Cardiac muscle cell (in vitro differentiated cells and primary cell): ENCODE measurements around the gene FLAD1. TPM values are rescaled to one million over a fixed set of nuclear protein-coding genes. Genes with fewer than 3 reads are reported as not detected.

Source experiments
- DNase-seq, 2 donors: peaks; one replicate each; pipeline versions ENCODE4 v3.0.0 to v3.0.0-alpha.2; 2010 to 2017; ENCODE audit warnings: low read depth in 1 of 2, low spot score in 1 of 2
- H3K27ac ChIP-seq: fragments of 200-600 bp; sonication (generic); 2 replicates; pipeline ENCODE4 v1.5.1; 2016
- H3K27me3 ChIP-seq: fragments of 200-600 bp; sonication (generic); 2 replicates; pipeline ENCODE4 v1.6.0; 2016; ENCODE audit warnings: control low read depth
- H3K36me3 ChIP-seq: fragments of 200-600 bp; sonication (generic); 2 replicates; pipeline ENCODE4 v1.5.1; 2016; ENCODE audit warnings: control low read depth
- H3K4me1 ChIP-seq: fragments of 200-600 bp; sonication (generic); 2 replicates; pipeline ENCODE4 v1.8.1; 2017; ENCODE audit warnings: low read depth, mild to moderate bottlenecking, mixed run types
- H3K4me3 ChIP-seq: fragments of 200-600 bp; sonication (generic); 2 replicates; pipeline ENCODE4 v1.5.1; 2016; ENCODE audit warnings: mild to moderate bottlenecking
- H3K9me3 ChIP-seq: fragments of 200-600 bp; sonication (generic); 2 replicates; pipeline ENCODE4 v1.5.1; 2017; ENCODE audit warnings: low read depth, mild to moderate bottlenecking, control low read depth
- polyA plus RNA-seq: library from polyadenylated mRNA; unstranded; fragments of >200 nt; fragmentation: Nextera tagmentation; extraction: Ambion mirVana; gene quantifications from 2 replicates; pipeline ENCODE4 v1.2.1, GENCODE V29; 2016
- total RNA-seq: library from RNA; depleted of rRNA; stranded (reverse); fragments of >200 nt; gene quantifications from 2 replicates; pipeline ENCODE4 v1.2.3, GENCODE V29; 2016
- TF ChIP-seq, protein P1 (sequence below): IDR thresholded peaks from 2 replicates; pipeline ENCODE4 v1.5.1; 2012; ENCODE audit warnings: low read depth, mild to moderate bottlenecking, low read length

Gene FLAD1
- total and polyA plus RNA-seq, 2 experiments from 2014 or later: 34.3 to 60.8 TPM

DNA sequence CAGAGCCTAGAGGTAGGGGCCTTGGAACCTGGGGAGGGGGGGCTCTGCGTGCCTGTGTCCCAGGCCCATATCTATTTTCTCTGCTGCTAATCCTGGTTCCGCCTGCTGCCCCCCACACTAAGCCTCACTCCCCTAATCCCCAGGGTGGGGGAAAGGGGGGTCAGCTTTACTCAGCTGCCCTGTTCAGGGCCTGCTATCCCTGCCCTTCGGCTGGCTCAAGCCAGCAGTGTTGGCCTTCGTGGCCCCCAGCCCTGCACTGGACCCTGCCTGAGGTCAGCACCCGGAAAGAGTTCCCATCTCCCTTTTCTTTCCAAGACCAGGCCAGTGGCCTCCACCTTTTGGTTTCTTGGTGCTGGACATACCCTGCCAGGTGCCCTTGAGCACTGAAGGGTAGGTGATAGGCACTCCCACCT is 27.9 kb downstream of the FLAD1 start:
- no peaks in the 10 kb centered on the region for H3K4me1 ChIP-seq
- no peak for DNase-seq
- H3K9me3 ChIP-seq: no peaks in the 10 kb centered on the region
- no peak overlapping the region for H3K27ac ChIP-seq
- TF ChIP-seq, protein P1, sequence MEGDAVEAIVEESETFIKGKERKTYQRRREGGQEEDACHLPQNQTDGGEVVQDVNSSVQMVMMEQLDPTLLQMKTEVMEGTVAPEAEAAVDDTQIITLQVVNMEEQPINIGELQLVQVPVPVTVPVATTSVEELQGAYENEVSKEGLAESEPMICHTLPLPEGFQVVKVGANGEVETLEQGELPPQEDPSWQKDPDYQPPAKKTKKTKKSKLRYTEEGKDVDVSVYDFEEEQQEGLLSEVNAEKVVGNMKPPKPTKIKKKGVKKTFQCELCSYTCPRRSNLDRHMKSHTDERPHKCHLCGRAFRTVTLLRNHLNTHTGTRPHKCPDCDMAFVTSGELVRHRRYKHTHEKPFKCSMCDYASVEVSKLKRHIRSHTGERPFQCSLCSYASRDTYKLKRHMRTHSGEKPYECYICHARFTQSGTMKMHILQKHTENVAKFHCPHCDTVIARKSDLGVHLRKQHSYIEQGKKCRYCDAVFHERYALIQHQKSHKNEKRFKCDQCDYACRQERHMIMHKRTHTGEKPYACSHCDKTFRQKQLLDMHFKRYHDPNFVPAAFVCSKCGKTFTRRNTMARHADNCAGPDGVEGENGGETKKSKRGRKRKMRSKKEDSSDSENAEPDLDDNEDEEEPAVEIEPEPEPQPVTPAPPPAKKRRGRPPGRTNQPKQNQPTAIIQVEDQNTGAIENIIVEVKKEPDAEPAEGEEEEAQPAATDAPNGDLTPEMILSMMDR: no peak
- no peak overlapping the region for H3K4me3 ChIP-seq
- no peaks in the 10 kb centered on the region for H3K27me3 ChIP-seq
- no peaks in the 10 kb centered on the region for H3K36me3 ChIP-seq

GRCh38 chr1:155011437-155012025 is 28.4 kb downstream of the FLAD1 start:
- Histone ChIP-seq H3K4me1 (no peaks in the 10 kb centered on the region), H3K27me3 (no peaks in the 10 kb centered on the region), H3K9me3 (no peaks in the 10 kb centered on the region), H3K27ac (no peak overlapping the region), H3K4me3 (no peak overlapping the region), H3K36me3 (peaks cover 2% of the 10 kb centered on the region)
- DNase-seq: no peak
- TF ChIP-seq, protein P1: no peak

GRCh38 chr1:155012026-155012546 is 28.9 kb downstream of the FLAD1 start:
- H3K27ac ChIP-seq: peak overlapping the region; percentile 33
- no peak overlapping the region for H3K4me3 ChIP-seq

DNA sequence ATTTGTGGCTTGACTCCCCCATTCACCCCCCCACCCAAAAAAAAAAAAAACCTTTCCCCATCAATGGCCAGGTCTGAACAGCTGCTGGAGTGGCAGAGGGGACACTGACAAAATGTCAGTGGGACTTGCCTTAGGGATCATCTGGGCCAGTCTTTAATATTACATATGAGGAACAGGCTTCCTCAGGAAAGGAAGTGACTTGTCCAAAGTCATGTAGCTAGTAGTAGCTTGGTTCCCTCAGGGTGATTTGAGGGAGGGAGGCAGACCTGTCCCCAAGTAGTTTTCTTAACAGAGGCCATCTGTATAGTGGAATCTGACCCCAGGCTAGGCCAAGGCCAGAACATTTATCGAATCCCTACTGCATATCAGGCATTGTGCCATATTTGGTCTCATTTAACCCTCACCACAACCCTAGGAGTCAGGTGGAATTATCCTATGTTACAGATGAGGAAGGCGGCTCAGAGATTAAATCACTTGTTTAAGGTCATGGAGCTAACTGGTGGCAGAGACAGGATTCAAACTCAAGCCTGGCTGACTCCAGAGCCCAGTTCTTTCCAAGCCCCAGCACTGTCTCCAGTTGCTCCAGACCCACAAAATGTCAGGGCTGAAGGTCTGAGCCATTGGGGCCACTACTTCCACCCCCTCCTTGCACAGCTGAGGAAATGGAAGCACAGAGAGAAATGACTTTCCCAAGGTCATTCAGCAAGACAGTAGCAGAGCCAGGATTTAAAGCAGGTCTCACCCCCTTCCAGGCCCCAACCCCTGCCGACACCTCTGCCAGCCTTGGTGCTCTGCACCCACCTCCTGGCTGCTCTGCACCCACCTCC is 29.8 kb downstream of the FLAD1 start:
- no peaks in the 10 kb centered on the region for H3K27me3 ChIP-seq
- no peaks in the 10 kb centered on the region for H3K9me3 ChIP-seq
- TF ChIP-seq, protein P1: no peak
- no peak overlapping the region for H3K27ac ChIP-seq
- H3K4me3 ChIP-seq: no peak overlapping the region
- no peaks in the 10 kb centered on the region for H3K4me1 ChIP-seq
- peaks cover 3% of the 10 kb centered on the region for H3K36me3 ChIP-seq
- DNase-seq: no peak

More at GRCh38 chr1:155012026-155012546, 28.9 kb downstream of the FLAD1 start:
- Histone ChIP-seq H3K27me3 (no peaks in the 10 kb centered on the region), H3K9me3 (no peaks in the 10 kb centered on the region), H3K36me3 (peaks cover 3% of the 10 kb centered on the region), H3K4me1 (no peaks in the 10 kb centered on the region)
- DNase-seq: peak; percentile 69 to 74
- TF ChIP-seq, protein P1: no peak

- TF ChIP-seq, protein P1: no peak
These were observed 30.5 kb downstream of the FLAD1 start for GRCh38 chr1:155013632-155014031.

More at GRCh38 chr1:155013632-155014031, 30.5 kb downstream of the FLAD1 start:
- H3K4me3 ChIP-seq: no peak overlapping the region
- no peaks in the 10 kb centered on the region for H3K27me3 ChIP-seq
- H3K36me3 ChIP-seq: peaks cover 3% of the 10 kb centered on the region
- no peaks in the 10 kb centered on the region for H3K9me3 ChIP-seq
- no peak overlapping the region for H3K27ac ChIP-seq
- DNase-seq: no peak
- H3K4me1 ChIP-seq: peaks cover 1% of the 10 kb centered on the region
